ENCODE results near the gene PRPF6. TPM values are rescaled to one million over a fixed set of nuclear protein-coding genes. Genes with fewer than 3 reads are reported as not detected.
A peak's percentile ranks its signal among the peaks of the same experiment; 100 is the strongest.
"Not testable (repeated sequence)": the region's sequence is repeated elsewhere in the genome, so short reads cannot be mapped to it uniquely, and the experiment has no call there.

Gene PRPF6
- total and polyA plus RNA-seq, 4 donors: 44.9 to 92.4 (median 75.2) TPM

- H3K4me3 ChIP-seq (ENCODE audit: low read depth, low read length): no peak overlapping the region
- 95% methylated on average over 28 of the region's 28 CpGs for WGBS (ENCODE audit: insufficient coverage)
These were observed 13.4 kb upstream of the PRPF6 start for GRCh38 chr20:63967330-63968135.

GRCh38 chr20:63968136-63968927 is 12.6 kb upstream of the PRPF6 start:
- Histone ChIP-seq H3K4me3 (ENCODE audit: low read depth, low read length) (peak overlapping the region; percentile 61), H3K36me3 (ENCODE audit: control insufficient read depth, insufficient read depth, low read length) (peaks cover 52% of the 10 kb centered on the region), H3K9me3 (ENCODE audit: control insufficient read depth, insufficient read depth, low read length) (no peaks in the 10 kb centered on the region), H3K4me1 (ENCODE audit: control insufficient read depth, insufficient read depth, low read length) (peaks cover 31% of the 10 kb centered on the region), H3K27me3 (ENCODE audit: control insufficient read depth, insufficient read depth, low read length) (no peaks in the 10 kb centered on the region), H3K27ac (ENCODE audit: low read depth, low read length) (no peak overlapping the region)
- 87% methylated on average over 14 of the region's 14 CpGs for WGBS (ENCODE audit: insufficient coverage)
- no peak for DNase-seq (ENCODE audit: low read depth in 4 of 6, low spot score in 6 of 6)

More at GRCh38 chr20:63967330-63968135, 13.4 kb upstream of the PRPF6 start:
- Histone ChIP-seq H3K36me3 (ENCODE audit: control insufficient read depth, insufficient read depth, low read length) (peaks cover 56% of the 10 kb centered on the region), H3K27me3 (ENCODE audit: control insufficient read depth, insufficient read depth, low read length) (no peaks in the 10 kb centered on the region), H3K27ac (ENCODE audit: low read depth, low read length) (no peak overlapping the region), H3K4me1 (ENCODE audit: control insufficient read depth, insufficient read depth, low read length) (peaks cover 28% of the 10 kb centered on the region), H3K9me3 (ENCODE audit: control insufficient read depth, insufficient read depth, low read length) (no peaks in the 10 kb centered on the region)
- DNase-seq (ENCODE audit: low read depth in 4 of 6, low spot score in 6 of 6): no peak

GRCh38 chr20:63968928-63969760 is 11.8 kb upstream of the PRPF6 start:
- Histone ChIP-seq H3K27me3 (ENCODE audit: control insufficient read depth, insufficient read depth, low read length) (no peaks in the 10 kb centered on the region), H3K4me3 (ENCODE audit: low read depth, low read length) (peak overlapping the region; percentile 61), H3K4me1 (ENCODE audit: control insufficient read depth, insufficient read depth, low read length) (peaks cover 39% of the 10 kb centered on the region), H3K27ac (ENCODE audit: low read depth, low read length) (no peak overlapping the region), H3K9me3 (ENCODE audit: control insufficient read depth, insufficient read depth, low read length) (no peaks in the 10 kb centered on the region), H3K36me3 (ENCODE audit: control insufficient read depth, insufficient read depth, low read length) (peaks cover 52% of the 10 kb centered on the region)
- peak in 2 of 6 donors; percentile 56 to 70 for DNase-seq (ENCODE audit: low read depth in 4 of 6, low spot score in 6 of 6)
- WGBS (ENCODE audit: insufficient coverage): 1% methylated on average over 50 of the region's 70 CpGs

GRCh38 chr20:63969838-63970713 is 10.9 kb upstream of the PRPF6 start, which contains the start of gene ZNF512B:
ZNF512B (minus strand) TSS chr20:63969930; CDS start chr20:63967950, 1,980 bp downstream.
- peaks cover 56% of the 10 kb centered on the region for H3K36me3 ChIP-seq (ENCODE audit: control insufficient read depth, insufficient read depth, low read length)
- H3K27me3 ChIP-seq (ENCODE audit: control insufficient read depth, insufficient read depth, low read length): no peaks in the 10 kb centered on the region
- 2% methylated on average over 32 of the region's 73 CpGs for WGBS (ENCODE audit: insufficient coverage)
- H3K4me3 ChIP-seq (ENCODE audit: low read depth, low read length): peak within 1 kb of the TSS; percentile 74
- no peaks in the 10 kb centered on the region for H3K9me3 ChIP-seq (ENCODE audit: control insufficient read depth, insufficient read depth, low read length)
- peak within 1 kb of the TSS; percentile 25 for H3K27ac ChIP-seq (ENCODE audit: low read depth, low read length)
- H3K4me1 ChIP-seq (ENCODE audit: control insufficient read depth, insufficient read depth, low read length): peaks cover 47% of the 10 kb centered on the region
- peak in 2 of 6 donors; percentile 93 to 94 for DNase-seq (ENCODE audit: low read depth in 4 of 6, low spot score in 6 of 6)

- H3K9me3 ChIP-seq (ENCODE audit: control insufficient read depth, insufficient read depth, low read length): no peaks in the 10 kb centered on the region
- H3K4me1 ChIP-seq (ENCODE audit: control insufficient read depth, insufficient read depth, low read length): peaks cover 47% of the 10 kb centered on the region
- no peak overlapping the region for H3K27ac ChIP-seq (ENCODE audit: low read depth, low read length)
- no CpG with 5 or more reads among the region's 5 CpGs for WGBS (ENCODE audit: insufficient coverage)
- no peak for DNase-seq (ENCODE audit: low read depth in 4 of 6, low spot score in 6 of 6)
- no peak overlapping the region for H3K4me3 ChIP-seq (ENCODE audit: low read depth, low read length)
- no peaks in the 10 kb centered on the region for H3K27me3 ChIP-seq (ENCODE audit: control insufficient read depth, insufficient read depth, low read length)
- H3K36me3 ChIP-seq (ENCODE audit: control insufficient read depth, insufficient read depth, low read length): peaks cover 63% of the 10 kb centered on the region
These were observed 10.1 kb upstream of the PRPF6 start for GRCh38 chr20:63970714-63971431.

GRCh38 chr20:63971960-63972311 is 9.0 kb upstream of the PRPF6 start:
- peaks cover 63% of the 10 kb centered on the region for H3K36me3 ChIP-seq (ENCODE audit: control insufficient read depth, insufficient read depth, low read length)
- H3K9me3 ChIP-seq (ENCODE audit: control insufficient read depth, insufficient read depth, low read length); H3K27ac ChIP-seq (ENCODE audit: low read depth, low read length); H3K27me3 ChIP-seq (ENCODE audit: control insufficient read depth, insufficient read depth, low read length); H3K4me3 ChIP-seq (ENCODE audit: low read depth, low read length); DNase-seq (ENCODE audit: low read depth in 4 of 6, low spot score in 6 of 6): not testable (repeated sequence)
- H3K4me1 ChIP-seq (ENCODE audit: control insufficient read depth, insufficient read depth, low read length): peaks cover 47% of the 10 kb centered on the region
- WGBS (ENCODE audit: insufficient coverage): 60% methylated on average over 1 of the region's 10 CpGs

GRCh38 chr20:63972312-63973159 is 8.4 kb upstream of the PRPF6 start:
- H3K9me3 ChIP-seq (ENCODE audit: control insufficient read depth, insufficient read depth, low read length): no peaks in the 10 kb centered on the region
- no peaks in the 10 kb centered on the region for H3K27me3 ChIP-seq (ENCODE audit: control insufficient read depth, insufficient read depth, low read length)
- peaks cover 61% of the 10 kb centered on the region for H3K36me3 ChIP-seq (ENCODE audit: control insufficient read depth, insufficient read depth, low read length)
- WGBS (ENCODE audit: insufficient coverage): 78% methylated on average over 18 of the region's 18 CpGs
- DNase-seq (ENCODE audit: low read depth in 4 of 6, low spot score in 6 of 6): peak in 1 of 6 donors; percentile 9
- H3K4me3 ChIP-seq (ENCODE audit: low read depth, low read length): no peak overlapping the region
- no peak overlapping the region for H3K27ac ChIP-seq (ENCODE audit: low read depth, low read length)
- peaks cover 47% of the 10 kb centered on the region for H3K4me1 ChIP-seq (ENCODE audit: control insufficient read depth, insufficient read depth, low read length)

GRCh38 chr20:63973160-63973479 is 7.8 kb upstream of the PRPF6 start:
- Histone ChIP-seq H3K4me1 (ENCODE audit: control insufficient read depth, insufficient read depth, low read length) (peaks cover 49% of the 10 kb centered on the region), H3K36me3 (ENCODE audit: control insufficient read depth, insufficient read depth, low read length) (peaks cover 60% of the 10 kb centered on the region), H3K27me3 (ENCODE audit: control insufficient read depth, insufficient read depth, low read length) (no peaks in the 10 kb centered on the region), H3K4me3 (ENCODE audit: low read depth, low read length) (peak overlapping the region; percentile 38), H3K9me3 (ENCODE audit: control insufficient read depth, insufficient read depth, low read length) (no peaks in the 10 kb centered on the region), H3K27ac (ENCODE audit: low read depth, low read length) (peak overlapping the region; percentile 52)
- DNase-seq (ENCODE audit: low read depth in 4 of 6, low spot score in 6 of 6): no peak
- 96% methylated on average over 3 of the region's 3 CpGs for whole genome bisulfite sequencing (ENCODE audit: insufficient coverage)

Measured in spinal cord (tissue), 10 donors.